ENCODE results near the gene MAP4K4.

The MAP4K4 gene

GRCh38 chr2:101794141-101794540 lies 96.6 kb downstream of the MAP4K4 start:
- no peak for DNase-seq

GRCh38 chr2:101795033-101795432 lies 97.5 kb downstream of the MAP4K4 start:
- DNase-seq: no peak

- DNase-seq: no peak
Measured at GRCh38 chr2:101796825-101797600, 99.5 kb downstream of the MAP4K4 start.

- DNase-seq: no peak
Measured at GRCh38 chr2:101801496-101801895, 104.0 kb downstream of the MAP4K4 start.

- no peak for DNase-seq
Measured at GRCh38 chr2:101802329-101802728, 104.8 kb downstream of the MAP4K4 start.

GRCh38 chr2:101803128-101803527 lies 105.6 kb downstream of the MAP4K4 start:
- no peak for DNase-seq

- no peak for DNase-seq
Measured at GRCh38 chr2:101803945-101804696, 106.6 kb downstream of the MAP4K4 start.

GRCh38 chr2:101805152-101806088 lies 107.9 kb downstream of the MAP4K4 start:
- DNase-seq: no peak

- peak; percentile 5 for DNase-seq
Measured at GRCh38 chr2:101806123-101806522, 108.6 kb downstream of the MAP4K4 start.

- DNase-seq: no peak
Measured at GRCh38 chr2:101806701-101807100, 109.2 kb downstream of the MAP4K4 start.

- DNase-seq: no peak
Measured at GRCh38 chr2:101807242-101807641, 109.7 kb downstream of the MAP4K4 start.

- no peak for DNase-seq
Measured at GRCh38 chr2:101808006-101808562, 110.6 kb downstream of the MAP4K4 start.

GRCh38 chr2:101809698-101810097 lies 112.2 kb downstream of the MAP4K4 start:
- DNase-seq: no peak

GRCh38 chr2:101811226-101812015 lies 113.9 kb downstream of the MAP4K4 start:
- DNase-seq: no peak

- no peak for DNase-seq
Measured at GRCh38 chr2:101812226-101812625, 114.7 kb downstream of the MAP4K4 start.

GRCh38 chr2:101814752-101815151 lies 117.2 kb downstream of the MAP4K4 start:
- DNase-seq: no peak

GRCh38 chr2:101815154-101815553 lies 117.6 kb downstream of the MAP4K4 start:
- no peak for DNase-seq

- DNase-seq: no peak
Measured at GRCh38 chr2:101815739-101816391, 118.4 kb downstream of the MAP4K4 start.

- no peak for DNase-seq
Measured at GRCh38 chr2:101816598-101816997, 119.1 kb downstream of the MAP4K4 start.

- DNase-seq: no peak
Measured at GRCh38 chr2:101817481-101817880, 120.0 kb downstream of the MAP4K4 start.
